ENCODE results near the gene RTL1. TPM values are rescaled to one million over a fixed set of nuclear protein-coding genes. Genes with fewer than 3 reads are reported as not detected.

Gene RTL1
- polyA plus RNA-seq, 1 of the 3 experiments (the other 2 are of a cell fraction) = 0.07 TPM

DNA sequence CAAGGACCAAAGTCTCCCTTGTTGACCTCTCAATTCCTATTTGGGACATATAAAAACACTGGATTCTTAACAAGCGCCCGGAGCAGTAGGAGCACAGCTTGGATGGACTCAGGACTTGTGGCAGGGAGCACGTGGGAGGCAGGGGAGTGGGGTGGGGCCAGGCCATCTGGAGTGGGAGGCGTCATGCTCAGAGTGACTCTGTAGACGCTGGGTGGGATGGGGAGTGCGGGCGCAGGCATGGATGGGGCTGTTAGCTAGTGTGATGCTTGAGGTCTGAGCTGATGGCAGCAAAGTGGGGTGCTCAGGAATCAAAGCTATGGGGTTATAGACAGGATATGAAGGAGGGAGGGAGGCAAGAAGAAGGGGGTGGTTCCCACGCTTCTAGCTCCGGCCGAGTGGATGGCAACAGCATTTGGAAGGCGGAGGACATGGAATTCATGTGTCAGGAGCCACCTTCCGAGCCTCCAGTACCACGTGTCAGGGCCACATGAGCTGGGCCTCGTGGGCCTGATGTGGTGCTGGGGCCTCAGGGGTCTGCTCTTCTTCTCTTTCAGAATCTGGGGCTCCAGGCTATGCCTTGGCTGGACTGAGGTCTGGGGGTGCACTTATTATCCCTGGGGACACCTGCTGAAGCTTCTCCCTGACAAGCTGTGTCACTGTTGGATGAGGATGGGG, 51.4 kb downstream of the RTL1 start:
- Histone ChIP-seq H3K4me2 (no peak overlapping the region), H3K27ac (ENCODE audit: low read depth in 2 of 2, low read length in 1 of 2) (no peak overlapping the region), H2AFZ (ENCODE audit: low read depth) (no peak overlapping the region), H3K79me2 (ENCODE audit: insufficient read depth) (no peaks in the 10 kb centered on the region), H3K27me3 (ENCODE audit: insufficient read depth) (no peaks in the 10 kb centered on the region), H3K9ac (no peak overlapping the region), H3K9me3 (no peaks in the 10 kb centered on the region), H3K4me3 (ENCODE audit: low read depth in 2 of 2, low read length in 1 of 2) (no peak overlapping the region), H3K9me2 (no peaks in the 10 kb centered on the region), H4K20me1 (ENCODE audit: insufficient read depth) (no peaks in the 10 kb centered on the region), H3K36me3 (replicated peaks in 1 of 2; ENCODE audit: control insufficient read depth in 1 of 2, insufficient read depth in 2 of 2, low read length in 1 of 2) (no peaks in the 10 kb centered on the region), H3F3A (replicated peaks; ENCODE audit: insufficient read depth) (no peaks in the 10 kb centered on the region), H3K4me1 (ENCODE audit: control insufficient read depth in 1 of 2, insufficient read depth in 2 of 2, low read depth in 1 of 2, low read length in 1 of 2) (no peaks in the 10 kb centered on the region; a peak in 1 of 4 replicates)
- ChIA-PET CTCF (interaction anchor here (1.1 to 1.6 kb wide), 2 partner anchors 11 to 22 kb away, joined by 3 to 4 read pairs; no protein-coding TSS in a partner anchor), POLR2A (no interaction called here)
- WGBS (ENCODE audit: low lambda C conversion rate) = 66% methylated on average over 14 of the region's 14 CpGs
- no peak for TF ChIP-seq FOXM1 (IDR thresholded peaks at IDR 0.05; ENCODE audit: low read depth)
- DNase-seq = peak; percentile 21

- no peaks in the 10 kb centered on the region for H3K9me2 ChIP-seq
- H2AFZ ChIP-seq (ENCODE audit: low read depth) = no peak overlapping the region
- CTCF ChIA-PET = interaction anchor here (0.9 to 1.6 kb wide), 4 partner anchors 9 to 777 kb away, joined by 3 to 4 read pairs (median 3); no protein-coding TSS in a partner anchor
- no peak overlapping the region for H3K27ac ChIP-seq (ENCODE audit: low read depth in 2 of 2, low read length in 1 of 2)
- H3K36me3 ChIP-seq (replicated peaks in 1 of 2; ENCODE audit: control insufficient read depth in 1 of 2, insufficient read depth in 2 of 2, low read length in 1 of 2) = no peaks in the 10 kb centered on the region
- 86% methylated on average over 12 of the region's 13 CpGs for WGBS (ENCODE audit: low lambda C conversion rate)
- no peak overlapping the region for H3K9ac ChIP-seq
- TF ChIP-seq RAD21 (IDR thresholded peaks at IDR 0.05; ENCODE audit: low read length) (no peak), FOSL2 (IDR thresholded peaks at IDR 0.05; ENCODE audit: borderline replicate concordance, low read depth) (no peak), EP300 (IDR thresholded peaks at IDR 0.05; ENCODE audit: borderline replicate concordance in 1 of 2, low read depth in 1 of 2, low read length in 1 of 2) (no peak), EZH2phosphoT487 (IDR thresholded peaks at IDR 0.05; ENCODE audit: borderline replicate concordance, low read depth) (no peak), RXRA (IDR thresholded peaks at IDR 0.05; ENCODE audit: borderline replicate concordance, low read depth) (no peak), REST (IDR thresholded peaks at IDR 0.05; ENCODE audit: low read depth, low read length) (no peak), YY1 (IDR thresholded peaks at IDR 0.05; ENCODE audit: low read depth) (no peak), GABPA (IDR thresholded peaks at IDR 0.05; ENCODE audit: low read depth) (no peak), NRF1 (IDR thresholded peaks at IDR 0.05; ENCODE audit: low read depth, low read length) (no peak), FOXM1 (IDR thresholded peaks at IDR 0.05; ENCODE audit: low read depth) (no peak), CTCF (IDR thresholded peaks at IDR 0.05) (no peak), GATA2 (CRISPR knock-in tag; IDR thresholded peaks at IDR 0.05) (no peak), SIN3A (IDR thresholded peaks at IDR 0.05; ENCODE audit: borderline replicate concordance, low read depth, low read length) (no peak), POLR2AphosphoS5 (IDR thresholded peaks at IDR 0.05; ENCODE audit: low read depth, low read length) (no peak), JUND (IDR thresholded peaks at IDR 0.05) (no peak), RCOR1 (IDR thresholded peaks at IDR 0.05; ENCODE audit: low read length) (no peak), CHD2 (IDR thresholded peaks at IDR 0.05; ENCODE audit: low read length, partially characterized antibody) (no peak), TAF1 (IDR thresholded peaks at IDR 0.05; ENCODE audit: borderline replicate concordance, low read depth, low read length) (no peak)
- H3K79me2 ChIP-seq (ENCODE audit: insufficient read depth) = no peaks in the 10 kb centered on the region
- DNase-seq = no peak
- POLR2A ChIA-PET = no interaction called here
- H3K9me3 ChIP-seq = no peaks in the 10 kb centered on the region
- no peaks in the 10 kb centered on the region; a peak in 1 of 4 replicates for H3K4me1 ChIP-seq (ENCODE audit: control insufficient read depth in 1 of 2, insufficient read depth in 2 of 2, low read depth in 1 of 2, low read length in 1 of 2)
- no peak overlapping the region for H3K4me2 ChIP-seq
- no peak overlapping the region for H3K4me3 ChIP-seq (ENCODE audit: low read depth in 2 of 2, low read length in 1 of 2)
- no peaks in the 10 kb centered on the region for H3F3A ChIP-seq (replicated peaks; ENCODE audit: insufficient read depth)
- H4K20me1 ChIP-seq (ENCODE audit: insufficient read depth) = no peaks in the 10 kb centered on the region
- H3K27me3 ChIP-seq (ENCODE audit: insufficient read depth) = no peaks in the 10 kb centered on the region
Observed at GRCh38 chr14:100851586-100851916, 52.0 kb downstream of the RTL1 start.
